ENCODE results near the gene NDRG4.

GRCh38 chr16:58495521-58496331 lies 4.2 kb upstream of the NDRG4 start:
- no peak for TF ChIP-seq CTCF (IDR thresholded peaks at IDR 0.05; ENCODE audit: poor library complexity)
- no peak for TF ChIP-seq EZH2phosphoT487 (IDR thresholded peaks at IDR 0.05; ENCODE audit: low read depth, severe bottlenecking, unreplicated experiment)

All from hepatocyte (in vitro differentiated cells).